WTC11 (cell line): ENCODE data around the gene IBSP. TPM values are rescaled to one million over a fixed set of nuclear protein-coding genes. Genes with fewer than 3 reads are reported as not detected.

Experiments
- ATAC-seq: fragments of 200-7000 bp; cut with Tn5 transposase; 2 replicates; pipeline ENCODE4 v1.10.0; 2021; ENCODE audit warnings: mild to moderate bottlenecking, moderate library complexity
- CTCF ChIA-PET: fragments of 300-600 bp; sonication (Branson Sonifier 250); formaldehyde crosslinking; loops from one replicate; lab custom pipeline; 2021; ENCODE audit warnings: antibody characterized with exemption; lab: Charles Lee
- POLR2A ChIA-PET: fragments of 350-600 bp; sonication (Branson Sonifier 250); formaldehyde crosslinking; loops from one replicate; lab custom pipeline; 2021; ENCODE audit warnings: antibody characterized with exemption; lab: Charles Lee
- DNase-seq: peaks from one replicate; pipeline ENCODE4 v3.0.0; 2021; ENCODE audit warnings: low spot score
- H3K27ac Mint-ChIP-seq: 2 replicates; pipeline ENCODE4 v1.8.0; 2021; ENCODE audit warnings: mixed read lengths
- H3K27me3 Mint-ChIP-seq: 2 replicates; pipeline ENCODE4 v1.8.0; 2021; ENCODE audit warnings: low read depth, mild to moderate bottlenecking, moderate library complexity, mixed read lengths
- H3K36me3 Mint-ChIP-seq: 2 replicates; pipeline ENCODE4 v1.8.0; 2021; ENCODE audit warnings: mixed read lengths
- H3K4me1 Mint-ChIP-seq: 2 replicates; pipeline ENCODE4 v1.8.0; 2022; ENCODE audit warnings: mixed read lengths
- H3K4me3 Mint-ChIP-seq: 2 replicates; pipeline ENCODE4 v1.8.0; 2021; ENCODE audit warnings: mild to moderate bottlenecking, moderate library complexity, mixed read lengths
- H3K9me3 Mint-ChIP-seq: 2 replicates; pipeline ENCODE4 v1.8.0; 2021; ENCODE audit warnings: mixed read lengths
- ATF3 ChIP-seq: sonication (generic); formaldehyde crosslinking; conservative IDR thresholded peaks from 2 replicates; pipeline ENCODE4 v1.8.1; 2022; ENCODE audit warnings: mild to moderate bottlenecking, missing genetic modification reagents
- CREB1 ChIP-seq: sonication (generic); formaldehyde crosslinking; IDR thresholded peaks from 2 replicates; pipeline ENCODE4 v1.8.0; 2023; ENCODE audit warnings: mild to moderate bottlenecking, missing genetic modification reagents
- E2F4 ChIP-seq: sonication (generic); formaldehyde crosslinking; IDR thresholded peaks from 2 replicates; pipeline ENCODE4 v1.8.1; 2022; ENCODE audit warnings: low read depth, mild to moderate bottlenecking, moderate library complexity, missing genetic modification reagents, borderline replicate concordance
- ETV6 ChIP-seq: sonication (generic); formaldehyde crosslinking; IDR thresholded peaks from 2 replicates; pipeline ENCODE4 v1.8.1; 2022; ENCODE audit warnings: mild to moderate bottlenecking, missing genetic modification reagents
- HMGA2 ChIP-seq: fragments of 250-450 bp; sonication (Bioruptor Pico); IDR thresholded peaks from 2 replicates; pipeline ENCODE4 v1.4.0; 2021; ENCODE audit warnings: mild to moderate bottlenecking, moderate library complexity
- JUN ChIP-seq: sonication (generic); formaldehyde crosslinking; IDR thresholded peaks from 2 replicates; pipeline ENCODE4 v1.8.0; 2023; ENCODE audit warnings: mild to moderate bottlenecking, missing genetic modification reagents
- MAX ChIP-seq: sonication (generic); formaldehyde crosslinking; IDR thresholded peaks from 2 replicates; pipeline ENCODE4 v1.8.0; 2022; ENCODE audit warnings: mild to moderate bottlenecking, missing genetic modification reagents
- MYBL2 ChIP-seq: sonication (generic); formaldehyde crosslinking; IDR thresholded peaks from 2 replicates; pipeline ENCODE4 v1.8.1; 2023; ENCODE audit warnings: mild to moderate bottlenecking, moderate library complexity, missing genetic modification reagents
- NR2C2 ChIP-seq: sonication (generic); formaldehyde crosslinking; IDR thresholded peaks from 2 replicates; pipeline ENCODE4 v1.8.0; 2022; ENCODE audit warnings: mild to moderate bottlenecking, missing genetic modification reagents
- PRDM15 ChIP-seq: sonication (generic); formaldehyde crosslinking; IDR thresholded peaks from 2 replicates; pipeline ENCODE4 v1.8.0; 2022; ENCODE audit warnings: missing genetic modification reagents
- SMAD4 ChIP-seq: sonication (generic); formaldehyde crosslinking; IDR thresholded peaks from 2 replicates; pipeline ENCODE4 v1.8.0; 2022; ENCODE audit warnings: mild to moderate bottlenecking, missing genetic modification reagents
- USF2 ChIP-seq: sonication (generic); formaldehyde crosslinking; IDR thresholded peaks from 2 replicates; pipeline ENCODE4 v1.8.1; 2023; ENCODE audit warnings: mild to moderate bottlenecking, missing genetic modification reagents, moderate library complexity
- ZNF138 ChIP-seq: sonication (generic); formaldehyde crosslinking; conservative IDR thresholded peaks from 2 replicates; pipeline ENCODE4 v1.8.1; 2022; ENCODE audit warnings: mild to moderate bottlenecking, moderate library complexity, missing genetic modification reagents
- ZNF263 ChIP-seq: sonication (generic); formaldehyde crosslinking; IDR thresholded peaks from 2 replicates; pipeline ENCODE4 v1.8.1; 2022; ENCODE audit warnings: low read depth, mild to moderate bottlenecking, moderate library complexity, missing genetic modification reagents
- ZNF281 ChIP-seq: sonication (generic); formaldehyde crosslinking; IDR thresholded peaks from 2 replicates; pipeline ENCODE4 v1.8.0; 2023; ENCODE audit warnings: mild to moderate bottlenecking, missing genetic modification reagents
- ZNF423 ChIP-seq: fragments of 250-450 bp; sonication (Bioruptor Pico); IDR thresholded peaks from 2 replicates; pipeline ENCODE4 v2.1.2; 2022; ENCODE audit warnings: mild to moderate bottlenecking, moderate library complexity
- ZNF532 ChIP-seq: fragments of 250-450 bp; sonication (Bioruptor Pico); IDR thresholded peaks from 2 replicates; pipeline ENCODE4 v1.9.0; 2021; ENCODE audit warnings: mild to moderate bottlenecking, borderline replicate concordance
- total RNA-seq: library from RNA; stranded (reverse); gene quantifications from 3 replicates; pipeline ENCODE4 v1.2.3, GENCODE V29; 2021

IBSP gene
- total RNA-seq, 1 experiment from 2014 or later: not detected

- TF ChIP-seq PRDM15 (CRISPR knock-in tag) (no peak), ZNF532 (CRISPR knock-in tag) (no peak)
Measured at GRCh38 chr4:87811977-87812376, 12.6 kb downstream of the IBSP start (continued).

- CTCF ChIA-PET: interaction anchor here (0.8 to 2.0 kb wide), 2 partner anchors 19 to 140 kb away, joined by 3 to 16 read pairs; no protein-coding TSS in a partner anchor
- Mint-ChIP-seq H3K9me3 (peaks cover 44% of the 10 kb centered on the region), H3K4me1 (peaks cover 20% of the 10 kb centered on the region), H3K27ac (0 out of 2 replicates have a peak overlapping the region, but pooled peaks have one; percentile 12), H3K4me3 (no peak overlapping the region), H3K27me3 (no peaks in the 10 kb centered on the region; the same call in 1 of the 2 replicates), H3K36me3 (peaks cover 19% of the 10 kb centered on the region)
- ATAC-seq: peak; percentile 80
- DNase-seq: peak; percentile 23
- POLR2A ChIA-PET: interaction anchor here (0.5 kb wide), 1 partner anchor 10 kb away, joined by 3 read pairs; no protein-coding TSS in a partner anchor
- TF ChIP-seq MAX (CRISPR knock-in tag): 0 out of 2 replicates have a peak, but pooled peaks have one; percentile 19
- TF ChIP-seq E2F4 (CRISPR knock-in tag): no peak
- TF ChIP-seq ZNF263 (CRISPR knock-in tag): no peak
- no peak for TF ChIP-seq NR2C2 (CRISPR knock-in tag)
- no peak for TF ChIP-seq CREB1 (CRISPR knock-in tag)
- no peak for TF ChIP-seq SMAD4 (CRISPR knock-in tag)
- no peak for TF ChIP-seq MYBL2 (CRISPR knock-in tag)
- TF ChIP-seq ZNF281 (CRISPR knock-in tag): no peak
- no peak for TF ChIP-seq ZNF423 (CRISPR knock-in tag)
- TF ChIP-seq ETV6: peak; percentile 58; the same call in 1 of the 2 replicates
- TF ChIP-seq HMGA2: no peak
- no peak for TF ChIP-seq PRDM15 (CRISPR knock-in tag)
- TF ChIP-seq ATF3: no peak
- TF ChIP-seq JUN (CRISPR knock-in tag): no peak
- no peak for TF ChIP-seq USF2
- TF ChIP-seq ZNF138: no peak
Measured at GRCh38 chr4:87819281-87819919, 20.0 kb downstream of the IBSP start.
